Stimulated activated CD8-positive, alpha-beta memory T cell treated with anti-CD3 and anti-CD28 coated beads, Interleukin-4, amount 100 ng/mL, for 1 hour (primary cell): ENCODE measurements around the gene AHNAK2.
"Not testable (repeated sequence)": the region's sequence is repeated elsewhere in the genome, so short reads cannot be mapped to it uniquely, and the experiment has no call there.

Source experiments
- DNase-seq, 2 donors: peaks; one replicate each; pipeline ENCODE4 v3.0.0-alpha.2; 2020; ENCODE audit warnings: low read depth in 2 of 2, low spot score in 1 of 2

The AHNAK2 gene

GRCh38 chr14:104954746-104955395 lies 23.3 kb downstream of the AHNAK2 start:
- DNase-seq, result no peak

- no peak for DNase-seq
Observed at GRCh38 chr14:104953896-104954656, 24.1 kb downstream of the AHNAK2 start.

DNA sequence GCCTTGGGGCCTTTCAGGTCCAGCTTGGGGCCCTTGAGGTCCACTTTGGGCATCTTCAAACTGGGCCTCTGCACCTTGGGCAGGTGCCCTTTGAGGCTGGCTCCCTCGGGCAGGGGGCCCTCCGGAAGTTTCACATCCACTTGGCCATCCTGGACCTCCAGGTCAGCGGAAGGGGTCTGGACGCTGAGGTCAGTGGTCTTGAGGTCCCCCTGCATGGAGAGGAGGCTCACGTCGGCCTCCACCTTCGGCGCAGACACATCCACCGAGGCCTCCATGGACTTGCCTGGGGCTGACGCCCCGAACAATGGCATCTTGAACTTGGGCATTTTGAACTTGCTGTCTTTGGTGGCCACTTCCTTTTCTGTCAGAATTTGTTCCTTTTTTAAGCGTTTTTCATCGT lies 25.1 kb downstream of the AHNAK2 start:
- no peak for DNase-seq

GRCh38 chr14:104951863-104952657 lies 26.1 kb downstream of the AHNAK2 start:
- not testable (repeated sequence) for DNase-seq

GRCh38 chr14:104950701-104951100 lies 27.5 kb downstream of the AHNAK2 start:
- DNase-seq, result not testable (repeated sequence)

DNA sequence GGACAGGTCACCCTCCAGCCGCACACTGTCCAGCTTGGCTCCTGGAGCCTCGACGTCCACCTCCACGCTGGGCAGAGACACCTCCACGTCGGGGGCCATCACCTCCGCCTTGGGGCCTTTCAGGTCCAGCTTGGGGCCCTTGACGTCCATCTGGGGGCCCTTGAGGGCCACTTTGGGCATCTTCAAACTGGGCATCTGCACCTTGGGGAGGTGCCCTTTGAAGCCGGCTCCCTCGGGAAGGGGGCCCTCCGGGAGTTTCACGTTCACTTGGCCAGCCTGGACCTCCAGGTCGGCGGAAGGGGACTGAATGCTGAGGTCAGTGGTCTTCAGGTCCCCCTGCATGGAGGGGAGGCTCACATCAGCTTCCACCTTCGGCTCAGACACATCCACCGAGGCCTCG lies 28.2 kb downstream of the AHNAK2 start:
- DNase-seq, result no peak

DNA sequence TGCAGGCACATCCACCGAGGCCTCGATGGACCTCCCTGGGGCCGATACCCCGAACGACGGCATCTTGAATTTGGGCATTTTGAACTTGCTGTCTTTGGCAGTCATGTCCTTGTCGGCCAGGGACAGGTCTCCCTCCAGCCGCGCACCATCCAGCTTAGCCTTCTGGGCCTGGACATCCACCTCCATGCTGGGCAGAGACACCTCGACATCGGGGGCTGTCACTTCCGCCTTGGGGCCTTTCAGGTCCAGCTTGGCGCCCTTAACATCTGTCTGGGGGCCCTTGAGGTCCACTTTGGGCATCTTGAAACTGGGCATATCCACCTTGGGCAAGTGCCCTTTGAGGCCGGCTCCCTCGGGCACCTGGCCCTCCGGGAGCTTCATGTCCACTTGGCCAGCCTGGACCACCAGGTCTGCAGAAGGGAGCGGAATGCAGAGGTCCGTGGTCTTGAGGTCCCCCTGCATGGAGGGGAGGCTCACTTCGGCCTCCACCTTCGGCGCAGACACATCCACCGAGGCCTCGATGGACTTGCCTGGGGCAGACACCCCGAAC lies 28.7 kb downstream of the AHNAK2 start:
- DNase-seq, result not testable (repeated sequence)

GRCh38 chr14:104948736-104949031 lies 29.5 kb downstream of the AHNAK2 start:
- no peak for DNase-seq

DNA sequence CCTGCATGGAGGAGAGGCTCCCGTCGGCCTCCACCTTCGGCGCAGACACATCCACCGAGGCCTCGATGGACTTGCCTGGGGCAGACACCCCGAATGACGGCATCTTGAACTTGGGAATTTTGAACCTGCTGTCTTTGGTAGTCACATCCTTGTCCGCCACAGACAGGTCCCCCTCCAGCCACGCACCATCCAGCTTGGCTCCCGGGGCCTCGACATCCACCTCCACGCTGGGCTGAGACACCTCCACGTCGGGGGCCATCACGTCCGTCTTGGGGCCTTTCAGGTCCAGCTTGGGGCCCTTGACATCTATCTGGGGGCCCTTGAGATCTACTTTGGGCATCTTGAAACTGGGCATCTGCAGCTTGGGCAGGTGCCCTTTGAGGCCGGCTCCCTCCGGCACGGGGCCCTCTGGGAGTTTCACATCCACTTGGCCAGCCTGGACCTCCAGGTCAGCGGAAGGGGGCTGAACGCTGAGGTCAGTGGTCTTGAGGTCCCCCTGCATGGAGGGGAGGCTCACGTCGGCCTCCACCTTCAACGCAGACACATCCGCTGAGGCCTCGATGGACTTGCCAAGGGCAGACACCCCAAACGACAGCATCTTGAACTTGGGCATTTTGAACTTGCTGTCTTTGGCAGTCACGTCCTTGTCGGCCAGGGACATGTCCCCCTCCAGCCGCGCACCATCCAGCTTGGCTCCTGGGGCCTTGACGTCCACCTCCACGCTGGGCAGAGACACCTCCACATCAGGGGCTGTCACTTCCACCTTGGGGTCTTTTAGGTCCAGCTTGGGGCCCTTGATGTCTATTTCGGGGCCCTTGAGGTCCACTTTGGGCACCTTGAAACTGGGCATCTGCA lies 30.1 kb downstream of the AHNAK2 start:
- not testable (repeated sequence) for DNase-seq

DNA sequence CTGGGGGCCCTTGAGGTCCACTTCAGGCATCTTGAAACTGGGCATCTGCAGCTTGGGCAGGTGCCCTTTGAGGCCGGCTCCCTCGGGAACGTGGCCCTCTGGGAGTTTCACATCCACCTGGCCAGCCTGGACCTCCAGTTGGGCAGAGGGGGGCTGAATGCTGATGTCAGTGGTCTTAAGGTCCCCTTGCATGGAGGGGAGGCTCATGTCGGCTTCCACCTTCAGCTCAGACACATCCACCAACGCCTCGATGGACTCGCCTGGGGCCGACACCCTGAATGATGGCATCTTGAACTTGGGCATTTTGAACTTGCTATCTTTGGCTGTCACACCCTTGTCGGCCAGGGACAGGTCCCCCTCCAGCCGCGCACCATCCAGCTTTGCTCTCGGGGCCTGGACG lies 31.0 kb downstream of the AHNAK2 start:
- DNase-seq, result not testable (repeated sequence)

GRCh38 chr14:104945986-104946965 lies 31.9 kb downstream of the AHNAK2 start:
- not testable (repeated sequence) for DNase-seq

- DNase-seq, result not testable (repeated sequence)
Observed at GRCh38 chr14:104945266-104945665, 32.9 kb downstream of the AHNAK2 start.

DNA sequence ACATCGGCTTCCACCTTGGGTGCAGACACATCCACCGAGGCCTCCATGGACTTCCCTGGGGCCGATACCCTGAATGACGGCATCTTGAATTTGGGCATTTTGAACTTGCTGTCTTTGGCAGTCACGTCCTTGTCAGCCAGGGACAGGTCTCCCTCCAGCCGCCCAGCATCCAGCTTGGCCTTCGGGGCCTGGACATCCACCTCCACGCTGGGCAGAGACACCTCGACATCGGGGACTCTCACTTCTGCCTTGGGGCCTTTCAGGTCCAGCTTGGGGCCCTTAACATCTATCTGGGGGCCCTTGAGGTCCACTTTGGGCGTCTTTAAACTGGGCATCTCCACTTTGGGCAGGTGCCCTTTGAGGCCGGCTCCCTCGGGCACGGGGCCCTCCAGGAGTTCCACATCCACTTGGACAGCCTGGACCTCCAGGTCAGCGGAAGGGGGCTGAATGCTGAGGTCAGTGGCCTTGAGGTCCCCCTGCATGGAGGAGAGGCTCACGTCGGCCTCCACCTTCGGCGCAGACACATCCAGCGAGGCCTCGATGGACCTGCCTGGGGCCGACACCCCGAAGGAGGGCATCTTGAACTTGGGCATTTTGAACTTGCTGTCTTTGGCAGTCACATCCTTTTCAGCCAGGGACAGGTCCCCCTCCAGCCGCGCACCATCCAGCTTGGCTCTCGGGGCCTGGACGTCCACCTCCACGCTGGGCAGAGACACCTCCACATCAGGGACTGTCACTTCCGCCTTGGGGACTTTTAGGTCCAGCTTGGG lies 33.6 kb downstream of the AHNAK2 start:
- DNase-seq, result not testable (repeated sequence)

GRCh38 chr14:104944016-104944308 lies 34.2 kb downstream of the AHNAK2 start:
- not testable (repeated sequence) for DNase-seq

DNA sequence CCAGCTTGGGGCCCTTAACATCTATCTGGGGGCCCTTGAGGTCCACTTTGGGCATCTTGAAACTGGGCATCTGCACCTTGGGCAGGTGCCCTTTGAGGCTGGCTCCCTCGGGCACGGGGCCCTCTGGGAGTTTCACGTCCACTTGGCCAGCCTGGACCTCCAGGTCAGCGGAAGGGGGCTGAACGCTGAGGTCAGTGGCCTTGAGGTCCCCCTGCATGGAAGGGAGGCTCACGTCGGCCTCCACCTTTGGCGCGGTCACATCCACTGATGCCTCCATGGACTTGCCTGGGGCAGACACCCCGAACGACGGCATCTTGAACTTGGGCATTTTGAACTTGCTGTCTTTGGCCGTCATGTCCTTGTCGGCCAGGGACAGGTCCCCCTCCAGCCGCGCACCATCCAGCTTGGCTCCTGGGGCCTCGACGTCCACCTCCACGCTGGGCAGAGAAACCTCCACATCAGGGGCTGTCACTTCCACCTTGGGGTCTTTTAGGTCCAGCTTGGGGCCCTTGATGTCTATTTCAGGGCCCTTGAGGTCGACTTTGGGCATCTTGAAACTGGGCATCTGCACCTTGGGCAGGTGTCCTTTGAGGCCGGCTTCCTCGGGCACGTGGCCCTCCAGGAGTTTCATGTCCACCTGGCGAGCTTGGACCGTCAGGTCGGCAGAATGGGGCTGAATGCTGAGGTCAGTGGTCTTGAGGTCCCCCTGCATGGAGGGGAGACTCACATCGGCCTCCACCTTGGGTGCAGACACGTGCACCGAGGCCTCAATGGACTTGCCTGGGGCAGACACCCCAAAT lies 34.8 kb downstream of the AHNAK2 start:
- DNase-seq, result not testable (repeated sequence)

- DNase-seq, result no peak
Observed at GRCh38 chr14:104942586-104942985, 35.6 kb downstream of the AHNAK2 start.

- no peak for DNase-seq
Observed at GRCh38 chr14:104941508-104942365, 36.4 kb downstream of the AHNAK2 start.
